Sigmoid colon (tissue), 7 donors: Measurements from ENCODE around the gene BATF2. TPM values are rescaled to one million over a fixed set of nuclear protein-coding genes. Genes with fewer than 3 reads are reported as not detected.
"Not testable (repeated sequence)": the region's sequence is repeated elsewhere in the genome, so short reads cannot be mapped to it uniquely, and the experiment has no call there.

Experiments
- DNase-seq: peaks from one replicate; pipeline ENCODE4 v3.0.0-alpha.2; 2019
- H3K27ac ChIP-seq, 4 donors: fragments of 200-600 bp; sonication (generic); one replicate each; pipeline ENCODE4 v1.5.1; 2016 to 2019; ENCODE audit warnings: mild to moderate bottlenecking in 1 of 4
- H3K27me3 ChIP-seq, 3 donors: fragments of 200-600 bp; sonication (generic); one replicate each; pipeline ENCODE4 v1.5.1; 2019; ENCODE audit warnings: mild to moderate bottlenecking in 1 of 3
- H3K36me3 ChIP-seq, 4 donors: fragments of 200-600 bp; sonication (generic); one replicate each; pipeline ENCODE4 v1.5.1; 2016 to 2019
- H3K4me1 ChIP-seq, 4 donors: fragments of 200-600 bp; sonication (generic); one replicate each; pipeline ENCODE4 v1.5.1; 2017 to 2019
- H3K4me3 ChIP-seq, 4 donors: fragments of 200-600 bp; sonication (generic); one replicate each; pipeline ENCODE4 v1.5.1; 2017 to 2019; ENCODE audit warnings: mild to moderate bottlenecking in 2 of 4, moderate library complexity in 1 of 4
- H3K9me3 ChIP-seq, 4 donors: fragments of 200-600 bp in 3 of 4; sonication (generic) in 3 of 4; one replicate each; pipeline versions ENCODE4 v1.5.1 to v1.6.1; 2013 to 2019
- CTCF ChIP-seq, 4 experiments: fragments of 450-650 bp in 3 of 4; fragments of 200-600 bp in 1 of 4; IDR thresholded peaks; one replicate each; pipeline ENCODE4 v1.5.1; 2016 to 2019; ENCODE audit warnings: antibody characterized with exemption in 4 of 4, mild to moderate bottlenecking in 3 of 4, moderate library complexity in 2 of 4
- EP300 ChIP-seq, 4 donors: sonication (generic); formaldehyde crosslinking; IDR thresholded peaks; one replicate each; pipeline ENCODE4 v1.6.1; 2017; ENCODE audit warnings: antibody characterized with exemption in 4 of 4
- POLR2A ChIP-seq, 2 donors: fragments of 450-650 bp; IDR thresholded peaks; one replicate each; pipeline ENCODE4 v1.6.1; 2016; ENCODE audit warnings: antibody characterized with exemption in 2 of 2, mild to moderate bottlenecking in 2 of 2, moderate library complexity in 2 of 2
- POLR2AphosphoS5 ChIP-seq, 4 donors: sonication (generic); formaldehyde crosslinking; IDR thresholded peaks; one replicate each; pipeline ENCODE4 v1.6.1; 2017; ENCODE audit warnings: antibody characterized with exemption in 4 of 4
- WGBS, 2 donors: extraction: QIAGEN DNeasy Blood & Tissue Kit; methylation state at CpG; one replicate each; pipeline ENCODE4 v1.1.7; 2013; 5-methylcytosine and 5-hydroxymethylcytosine counted together
- intact Hi-C: fragments of 100-400 bp; cut with DNase I; formaldehyde crosslinking; loops from one replicate; pipeline ENCODE4 v1.15.1; 2023
- polyA plus RNA-seq, 3 donors: library from polyadenylated mRNA; stranded (reverse); fragments of 200-250 nt; gene quantifications; one replicate each; pipeline ENCODE4 v1.2.3, GENCODE V29; 2013
- total RNA-seq, 4 donors: library from RNA; depleted of rRNA; stranded (reverse); fragments of >200 nt; gene quantifications; one replicate each; pipeline ENCODE4 v1.1.0, GENCODE V29; 2016
- donor health status: healthy with polysubstance abuse.
- donor health status: Bipolar disorder and iron deficiency.
- donor health status: healthy.

Gene BATF2
- total and polyA plus RNA-seq, 7 donors: 1.8 to 31.3 (median 4.7) TPM

DNA sequence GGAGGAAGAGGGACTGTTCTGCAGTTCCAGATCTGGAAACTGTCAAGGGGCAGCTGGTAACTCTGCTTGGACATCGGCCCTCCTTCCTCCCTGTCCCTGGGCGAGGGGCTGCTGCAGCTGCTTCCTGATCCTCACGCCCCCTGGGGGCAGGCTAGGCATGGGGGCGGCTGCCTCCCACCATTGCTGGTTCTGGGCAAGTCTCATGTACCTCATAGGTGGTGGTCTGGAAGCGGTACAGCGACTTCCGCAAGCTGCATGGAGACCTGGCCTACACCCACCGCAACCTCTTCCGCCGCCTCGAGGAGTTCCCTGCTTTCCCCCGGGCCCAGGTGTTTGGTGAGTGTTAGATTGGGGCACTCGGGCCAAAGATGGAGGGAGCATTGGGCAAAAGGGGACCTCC lies 35.4 kb upstream of the BATF2 start:
- H3K36me3 ChIP-seq: peaks cover 28 to 62% (median 41%) of the 10 kb centered on the region in 4 donors
- intact Hi-C loops: no loop called here
- no peak for TF ChIP-seq POLR2AphosphoS5 (IDR thresholded peaks at IDR 0.05)
- no peak for TF ChIP-seq EP300 (IDR thresholded peaks at IDR 0.05)
- no peak for TF ChIP-seq POLR2A (IDR thresholded peaks at IDR 0.05)
- no peak for TF ChIP-seq CTCF (IDR thresholded peaks at IDR 0.05)

DNA sequence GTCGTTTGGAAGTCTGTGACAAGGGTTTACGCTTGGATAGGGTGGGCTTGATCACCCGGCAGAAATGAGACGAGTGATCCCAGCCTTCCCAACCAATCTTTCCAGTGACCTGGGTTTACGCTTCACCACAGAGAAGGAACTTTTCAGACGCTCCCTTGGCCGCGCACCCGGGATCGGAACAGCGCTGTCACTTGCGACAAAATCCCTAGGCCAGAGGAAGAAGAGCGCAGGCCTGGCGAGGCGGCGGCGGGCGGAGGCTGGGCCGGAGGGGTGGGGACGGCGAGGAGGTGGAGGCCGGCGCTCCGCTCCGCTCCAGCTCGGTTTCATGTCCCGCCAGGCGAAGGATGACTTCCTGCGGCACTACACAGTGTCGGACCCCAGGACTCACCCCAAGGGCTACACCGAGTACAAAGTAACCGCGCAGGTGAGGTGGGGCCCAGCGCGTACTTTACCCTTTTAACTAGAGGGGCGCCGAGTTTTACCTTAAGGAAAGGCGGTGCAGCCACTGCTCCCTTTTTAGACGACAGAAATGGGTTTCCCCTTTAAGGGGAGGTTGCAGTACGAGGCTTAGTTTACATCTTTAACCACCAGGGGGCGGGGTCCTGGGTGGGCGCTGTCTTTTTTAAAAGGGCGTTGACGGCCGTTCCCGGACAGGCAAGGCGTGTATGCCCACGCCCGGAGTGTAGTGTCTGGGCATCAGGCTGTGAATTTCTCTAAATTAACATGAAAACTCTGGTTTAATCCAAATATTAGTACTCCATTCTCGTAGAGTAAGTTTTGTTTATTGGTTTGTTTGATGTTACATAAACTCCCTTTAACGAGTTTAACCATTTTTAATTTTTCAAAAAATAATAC lies 30.7 kb upstream of the BATF2 start, which contains the start of gene SNX15:
Gene SNX15 (plus strand): TSS at position 227 of the 855 bp plus-strand sequence. CDS start 99 bp downstream, at position 326.
- TF ChIP-seq POLR2A (IDR thresholded peaks at IDR 0.05) (peak; percentile 63 to 76), EP300 (IDR thresholded peaks at IDR 0.05) (no peak), POLR2AphosphoS5 (IDR thresholded peaks at IDR 0.05) (peak; percentile 60 to 92 (median 79)), CTCF (IDR thresholded peaks at IDR 0.05) (peak in 3 of 4 experiments; percentile 64 to 78 (median 73))
- intact Hi-C loops: loop anchor here (1.0 to 5.0 kb wide), 5 partner anchors 13 to 103 kb away; partner anchors contain the start of genes ARL2, CDCA5, FAU and MRPL49
- peak; percentile 97 for DNase-seq
- peaks cover 0 to 21% (median 11%) of the 10 kb centered on the region in 4 donors for H3K36me3 ChIP-seq
- 1% methylated on average over 51 of the region's 51 CpGs for WGBS, 2 donors
- H3K27me3 ChIP-seq: no peaks in the 10 kb centered on the region
- peaks cover 0 to 21% (median 16%) of the 10 kb centered on the region in 4 donors for H3K4me1 ChIP-seq
- no peaks in the 10 kb centered on the region for H3K9me3 ChIP-seq
- H3K4me3 ChIP-seq: peak within 1 kb of the TSS; percentile 57 to 68 (median 62)
- H3K27ac ChIP-seq: peak within 1 kb of the TSS; percentile 86 to 95 (median 90)

More for the DNA sequence above, 35.4 kb upstream of the BATF2 start:
- WGBS, 2 donors: 86 to 88% methylated on average over 13 of the region's 13 CpGs
- H3K4me3 ChIP-seq: no peak overlapping the region
- DNase-seq: no peak
- H3K4me1 ChIP-seq: peaks cover 0 to 14% (median 13%) of the 10 kb centered on the region in 4 donors
- H3K27ac ChIP-seq: no peak overlapping the region
- no peaks in the 10 kb centered on the region for H3K27me3 ChIP-seq
- H3K9me3 ChIP-seq: no peaks in the 10 kb centered on the region

DNA sequence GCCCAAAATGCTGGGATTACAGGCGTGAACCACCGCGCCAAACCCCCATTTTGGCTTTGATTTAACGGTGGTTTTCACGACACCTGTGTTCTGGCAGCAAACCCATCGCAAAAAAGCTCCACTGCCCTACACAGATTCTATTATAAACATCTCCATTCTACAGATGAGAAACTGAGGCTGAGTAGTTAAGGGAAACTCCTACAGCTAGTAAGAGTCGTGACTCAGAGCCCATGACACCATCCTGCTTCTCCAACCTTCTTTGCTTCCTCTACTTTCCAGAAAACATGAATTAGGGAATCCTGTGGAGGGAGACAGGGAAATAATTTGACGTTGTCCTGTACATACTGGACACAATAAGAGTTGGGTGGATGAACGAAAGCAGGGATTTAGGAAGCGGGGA lies 30.0 kb upstream of the BATF2 start:
- intact Hi-C loops: loop anchor here (1.0 to 5.0 kb wide), 5 partner anchors 13 to 103 kb away; partner anchors contain the start of genes ARL2, CDCA5, FAU and MRPL49
- peaks cover 1 to 21% (median 8%) of the 10 kb centered on the region in 4 donors for H3K36me3 ChIP-seq
- 57 to 67% methylated on average over 10 of the region's 10 CpGs for WGBS, 2 donors
- H3K27me3 ChIP-seq: no peaks in the 10 kb centered on the region
- peak overlapping the region; percentile 57 to 68 (median 62) for H3K4me3 ChIP-seq
- H3K9me3 ChIP-seq: no peaks in the 10 kb centered on the region
- peak overlapping the region; percentile 86 to 95 (median 90) for H3K27ac ChIP-seq
- TF ChIP-seq CTCF (IDR thresholded peaks at IDR 0.05) (no peak), POLR2A (IDR thresholded peaks at IDR 0.05) (no peak), POLR2AphosphoS5 (IDR thresholded peaks at IDR 0.05) (no peak), EP300 (IDR thresholded peaks at IDR 0.05) (no peak)
- peaks cover 0 to 21% (median 16%) of the 10 kb centered on the region in 4 donors for H3K4me1 ChIP-seq
- DNase-seq: no peak

DNA sequence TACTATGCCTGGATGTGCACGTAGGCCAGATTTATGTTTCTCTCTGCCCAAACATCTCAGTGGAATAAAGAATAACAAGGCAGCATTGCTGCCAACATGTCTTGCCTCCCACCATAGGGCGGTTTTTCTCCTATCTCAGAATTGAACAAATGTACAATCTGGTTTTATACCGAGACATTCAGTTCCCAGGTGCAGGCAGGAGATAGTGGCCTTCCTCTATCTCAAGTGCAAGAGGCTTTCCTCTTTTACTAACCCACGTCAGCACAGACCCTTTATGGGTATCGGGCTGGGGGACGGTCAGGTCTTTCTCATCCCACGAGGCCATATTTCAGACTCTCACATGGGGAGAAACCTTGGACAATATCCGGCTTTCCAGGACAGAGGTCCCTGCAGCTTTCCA lies 26.7 kb upstream of the BATF2 start:
- DNase-seq, H3K4me3 ChIP-seq: not testable (repeated sequence)
- WGBS, 2 donors: 72 to 82% methylated on average over 8 of the region's 8 CpGs

GRCh38 chr11:65021509-65021908 lies 24.7 kb upstream of the BATF2 start:
- TF ChIP-seq POLR2A (IDR thresholded peaks at IDR 0.05) (no peak), CTCF (IDR thresholded peaks at IDR 0.05) (no peak), EP300 (IDR thresholded peaks at IDR 0.05) (no peak), POLR2AphosphoS5 (IDR thresholded peaks at IDR 0.05) (no peak)
- Histone ChIP-seq H3K9me3 (no peaks in the 10 kb centered on the region), H3K4me1 (peaks cover 0 to under 1% (median 0%) of the 10 kb centered on the region in 4 donors), H3K27me3 (no peaks in the 10 kb centered on the region), H3K4me3 (no peak overlapping the region), H3K36me3 (peaks cover 9 to 48% (median 25%) of the 10 kb centered on the region in 4 donors), H3K27ac (no peak overlapping the region)
- no peak for DNase-seq
- intact Hi-C loops: no loop called here
- WGBS, 2 donors: 96 to 97% methylated on average over 11 of the region's 11 CpGs

More for the DNA sequence above, 26.7 kb upstream of the BATF2 start:
- H3K4me1 ChIP-seq: peaks cover 0 to 14% (median 10%) of the 10 kb centered on the region in 4 donors
- H3K36me3 ChIP-seq: peaks cover 9 to 44% (median 21%) of the 10 kb centered on the region in 4 donors
- intact Hi-C loops, H3K9me3 ChIP-seq, H3K27me3 ChIP-seq, H3K27ac ChIP-seq: not testable (repeated sequence)
